ENCODE measurements around the gene ZP1.
A peak's percentile ranks its signal among the peaks of the same experiment; 100 is the strongest.

ZP1 gene

DNA sequence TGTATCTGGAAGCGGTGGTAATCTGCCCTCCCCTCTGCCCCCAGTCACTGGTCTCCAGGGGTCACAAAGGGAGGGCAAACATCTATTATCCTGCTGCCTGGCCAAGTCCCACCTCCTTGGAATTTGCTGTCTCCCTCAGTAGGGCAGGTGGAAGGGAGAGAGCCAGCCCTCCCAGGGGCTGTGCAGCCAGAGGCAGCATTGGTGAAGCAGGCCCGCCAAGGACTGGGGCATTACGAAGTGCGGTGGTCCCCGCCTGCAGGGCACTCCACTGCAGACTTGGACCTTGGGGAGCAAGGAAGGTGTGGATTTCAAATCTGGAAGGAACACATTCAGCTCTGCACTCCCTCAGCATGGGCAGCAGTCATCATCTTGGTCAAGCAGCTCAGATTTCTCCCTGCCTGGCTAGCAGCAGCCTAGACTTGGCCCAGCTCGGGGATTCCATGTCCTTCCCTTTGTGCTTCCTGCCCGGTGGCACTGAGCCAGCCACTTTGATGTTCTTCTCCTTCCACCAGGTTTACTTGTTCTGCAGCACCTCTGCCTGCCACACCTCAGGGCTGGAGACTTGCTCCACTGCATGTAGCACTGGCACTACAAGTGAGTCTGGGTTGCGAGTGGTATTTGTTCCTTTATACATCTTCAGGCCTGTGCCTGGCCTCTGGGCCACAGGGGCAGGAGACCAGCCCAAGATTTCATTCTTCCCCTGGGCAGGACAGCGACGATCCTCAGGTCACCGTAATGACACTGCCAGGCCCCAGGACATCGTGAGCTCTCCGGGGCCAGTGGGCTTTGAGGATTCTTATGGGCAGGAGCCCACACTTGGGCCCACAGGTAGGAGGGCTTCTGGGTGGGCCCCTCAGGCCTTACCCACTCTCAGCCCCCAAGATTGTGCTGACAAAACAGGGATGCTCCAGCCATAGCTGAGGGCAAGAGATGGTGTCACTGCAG is 7.4 kb downstream of the ZP1 start:
- Mint-ChIP-seq H3K9me3 (no peaks in the 10 kb centered on the region), H3K4me3 (no peak overlapping the region), H3K36me3 (ENCODE audit: low read depth) (peaks cover 5% of the 10 kb centered on the region), H3K27ac (no peak overlapping the region), H3K4me1 (ENCODE audit: low read depth) (peaks cover 4% of the 10 kb centered on the region), H3K27me3 (ENCODE audit: low read depth) (no peaks in the 10 kb centered on the region)

GRCh38 chr11:60875366-60876167 is 8.2 kb downstream of the ZP1 start:
- peaks cover 4% of the 10 kb centered on the region for H3K4me1 Mint-ChIP-seq (ENCODE audit: low read depth)
- H3K27me3 Mint-ChIP-seq (ENCODE audit: low read depth) = no peaks in the 10 kb centered on the region
- no peak overlapping the region for H3K27ac Mint-ChIP-seq
- H3K9me3 Mint-ChIP-seq = no peaks in the 10 kb centered on the region
- H3K4me3 Mint-ChIP-seq = no peak overlapping the region
- H3K36me3 Mint-ChIP-seq (ENCODE audit: low read depth) = peaks cover 7% of the 10 kb centered on the region

- H3K27me3 Mint-ChIP-seq (ENCODE audit: low read depth) = no peaks in the 10 kb centered on the region
- H3K36me3 Mint-ChIP-seq (ENCODE audit: low read depth) = peaks cover 12% of the 10 kb centered on the region
- no peaks in the 10 kb centered on the region for H3K9me3 Mint-ChIP-seq
- H3K4me3 Mint-ChIP-seq = no peak overlapping the region
- H3K4me1 Mint-ChIP-seq (ENCODE audit: low read depth) = peaks cover 4% of the 10 kb centered on the region
- no peak overlapping the region for H3K27ac Mint-ChIP-seq
These were observed 8.8 kb downstream of the ZP1 start for GRCh38 chr11:60876168-60876485.

- no peaks in the 10 kb centered on the region for H3K9me3 Mint-ChIP-seq
- no peaks in the 10 kb centered on the region for H3K27me3 Mint-ChIP-seq (ENCODE audit: low read depth)
- H3K36me3 Mint-ChIP-seq (ENCODE audit: low read depth) = peaks cover 15% of the 10 kb centered on the region
- no peak overlapping the region for H3K4me3 Mint-ChIP-seq
- H3K4me1 Mint-ChIP-seq (ENCODE audit: low read depth) = no peaks in the 10 kb centered on the region
- no peak overlapping the region for H3K27ac Mint-ChIP-seq
These were observed 11.1 kb downstream of the ZP1 start for GRCh38 chr11:60878245-60879101.

GRCh38 chr11:60879104-60879503 is 11.8 kb downstream of the ZP1 start:
- H3K27me3 Mint-ChIP-seq (ENCODE audit: low read depth) = no peaks in the 10 kb centered on the region
- H3K4me1 Mint-ChIP-seq (ENCODE audit: low read depth) = no peaks in the 10 kb centered on the region
- no peak overlapping the region for H3K4me3 Mint-ChIP-seq
- H3K36me3 Mint-ChIP-seq (ENCODE audit: low read depth) = peaks cover 15% of the 10 kb centered on the region
- H3K9me3 Mint-ChIP-seq = no peaks in the 10 kb centered on the region
- H3K27ac Mint-ChIP-seq = no peak overlapping the region

DNA sequence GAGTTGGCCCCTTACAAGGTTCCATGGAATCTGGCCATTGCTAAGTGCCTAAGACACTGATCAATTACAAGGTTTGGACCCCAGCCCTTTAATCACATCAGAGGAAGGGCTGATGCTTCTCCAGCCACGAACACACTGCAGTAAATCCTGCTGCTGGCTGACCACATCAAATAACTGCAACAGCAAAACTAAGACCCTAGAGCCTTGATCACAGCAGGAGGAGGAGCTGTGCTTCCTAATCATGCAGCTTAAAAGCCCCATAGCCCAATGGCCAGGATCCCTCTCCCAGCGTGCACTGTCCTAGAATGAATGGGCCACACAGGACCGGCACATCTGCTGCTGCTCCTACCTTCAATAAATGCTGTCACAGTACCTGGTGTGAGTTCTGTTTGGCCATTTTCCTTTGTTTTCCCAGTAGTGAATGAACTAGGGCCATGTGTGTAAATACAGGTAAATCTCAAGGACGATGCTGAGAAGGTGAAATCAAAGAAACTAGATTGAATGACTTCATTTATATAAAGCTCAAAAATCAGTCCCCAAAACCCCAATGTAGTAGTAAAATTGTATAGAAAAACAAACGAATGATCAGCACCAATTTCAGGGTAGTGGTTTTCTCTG is 12.7 kb downstream of the ZP1 start:
- no peak overlapping the region for H3K27ac Mint-ChIP-seq

DNA sequence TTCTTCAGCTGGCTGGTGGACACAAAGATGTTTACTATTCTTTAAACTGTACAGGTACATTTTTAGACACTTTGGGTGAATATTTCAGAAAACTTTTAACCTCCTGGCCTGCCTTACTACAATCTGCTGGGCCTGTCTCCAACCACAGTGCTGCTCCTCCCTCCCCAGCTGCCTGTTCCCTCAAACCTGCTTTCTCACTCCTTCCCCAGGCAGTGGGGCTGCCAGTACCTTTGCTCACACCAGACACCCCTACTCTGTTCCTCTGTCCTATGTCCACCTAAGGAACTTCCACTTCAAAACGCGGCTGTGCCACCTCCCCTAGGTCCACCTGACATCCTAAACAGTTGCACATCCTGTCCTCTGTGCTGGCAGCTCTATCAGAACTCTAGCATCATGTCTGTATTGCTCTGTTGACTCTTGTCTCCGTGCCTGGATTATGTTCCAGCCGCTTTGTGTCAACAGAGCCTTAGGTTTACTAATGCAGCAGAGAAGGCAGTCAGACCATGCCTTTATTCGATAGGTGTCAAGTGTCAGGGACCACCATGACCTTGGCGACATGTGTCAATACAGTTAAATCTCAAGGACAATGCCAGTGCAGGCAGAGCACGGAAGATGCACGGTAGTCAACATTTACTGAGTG is 13.4 kb downstream of the ZP1 start:
- H3K9me3 Mint-ChIP-seq = no peaks in the 10 kb centered on the region
- no peak overlapping the region for H3K27ac Mint-ChIP-seq
- no peaks in the 10 kb centered on the region for H3K4me1 Mint-ChIP-seq (ENCODE audit: low read depth)
- no peaks in the 10 kb centered on the region for H3K27me3 Mint-ChIP-seq (ENCODE audit: low read depth)
- H3K4me3 Mint-ChIP-seq = no peak overlapping the region
- peaks cover 15% of the 10 kb centered on the region for H3K36me3 Mint-ChIP-seq (ENCODE audit: low read depth)

More for the DNA sequence above, 12.7 kb downstream of the ZP1 start:
- no peaks in the 10 kb centered on the region for H3K9me3 Mint-ChIP-seq
- no peaks in the 10 kb centered on the region for H3K27me3 Mint-ChIP-seq (ENCODE audit: low read depth)
- H3K4me3 Mint-ChIP-seq = no peak overlapping the region
- no peaks in the 10 kb centered on the region for H3K4me1 Mint-ChIP-seq (ENCODE audit: low read depth)
- H3K36me3 Mint-ChIP-seq (ENCODE audit: low read depth) = peaks cover 15% of the 10 kb centered on the region

DNA sequence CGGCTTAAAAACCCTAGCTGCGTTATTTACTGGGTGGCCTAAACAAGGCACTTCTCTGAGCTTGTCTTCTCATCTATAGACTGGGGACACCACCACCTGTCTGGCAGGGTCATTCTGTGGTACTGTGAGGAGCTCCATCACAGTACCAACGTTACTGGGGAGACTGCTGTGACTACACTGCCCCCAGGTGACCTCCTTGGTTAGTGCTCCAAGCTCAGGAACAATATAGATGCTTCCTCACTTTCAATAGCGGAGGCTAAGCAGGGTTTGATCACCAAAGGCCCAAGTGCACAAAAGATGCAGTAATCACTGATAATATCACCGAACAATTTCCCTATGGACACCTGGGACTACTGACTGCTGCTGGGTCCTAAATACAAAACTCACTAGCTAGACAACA is 20.2 kb downstream of the ZP1 start:
- Mint-ChIP-seq H3K36me3 (ENCODE audit: low read depth) (peaks cover 21% of the 10 kb centered on the region), H3K4me3 (no peak overlapping the region), H3K9me3 (no peaks in the 10 kb centered on the region), H3K4me1 (ENCODE audit: low read depth) (no peaks in the 10 kb centered on the region), H3K27ac (no peak overlapping the region), H3K27me3 (ENCODE audit: low read depth) (no peaks in the 10 kb centered on the region)

DNA sequence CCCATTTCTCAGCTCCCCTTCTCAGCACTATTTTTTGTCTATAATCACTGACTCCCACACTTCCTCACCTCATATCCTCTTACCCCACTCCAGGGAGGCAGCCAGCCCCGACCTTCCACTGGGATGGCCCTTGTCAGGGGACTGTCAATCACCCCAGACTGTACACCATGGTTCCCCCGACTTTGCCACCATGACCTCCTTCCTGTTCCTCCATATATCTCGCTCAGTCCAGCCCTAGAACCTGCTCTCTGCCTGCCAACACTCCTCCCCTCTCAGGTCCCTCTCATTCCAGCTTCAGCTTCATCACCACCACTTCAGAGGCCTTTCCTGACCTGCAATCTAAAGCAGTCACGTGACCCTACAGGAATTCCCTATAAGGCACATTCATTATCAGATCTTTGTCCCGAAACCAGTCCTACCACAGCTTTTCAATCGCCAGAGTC is 22.5 kb downstream of the ZP1 start:
- no peaks in the 10 kb centered on the region for H3K27me3 Mint-ChIP-seq (ENCODE audit: low read depth)
- peaks cover 26% of the 10 kb centered on the region for H3K36me3 Mint-ChIP-seq (ENCODE audit: low read depth)
- H3K4me1 Mint-ChIP-seq (ENCODE audit: low read depth) = peaks cover 2% of the 10 kb centered on the region
- H3K4me3 Mint-ChIP-seq = no peak overlapping the region
- no peak overlapping the region for H3K27ac Mint-ChIP-seq
- no peaks in the 10 kb centered on the region for H3K9me3 Mint-ChIP-seq

DNA sequence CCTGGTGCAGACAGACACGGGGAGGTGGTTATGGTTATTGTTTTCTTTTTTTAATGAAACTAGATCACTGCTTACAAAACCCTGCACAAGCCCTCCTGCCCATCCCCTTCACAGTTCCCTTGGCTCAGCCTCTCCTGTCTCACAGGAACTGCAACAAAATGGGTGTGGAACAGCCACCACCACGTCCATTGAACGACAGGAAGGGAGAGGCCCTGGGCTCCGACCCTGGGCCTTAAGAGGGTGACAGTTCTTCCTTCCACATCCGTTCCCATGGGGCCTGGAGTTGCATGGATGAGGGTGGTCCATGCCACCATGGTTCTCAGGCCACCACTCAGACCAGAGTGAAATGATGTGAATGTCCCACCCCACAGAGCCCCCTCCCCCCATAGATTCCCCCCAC is 23.4 kb downstream of the ZP1 start:
- no peak overlapping the region for H3K4me3 Mint-ChIP-seq
- H3K9me3 Mint-ChIP-seq = no peaks in the 10 kb centered on the region
- H3K27ac Mint-ChIP-seq = no peak overlapping the region
- peaks cover 33% of the 10 kb centered on the region for H3K36me3 Mint-ChIP-seq (ENCODE audit: low read depth)
- H3K4me1 Mint-ChIP-seq (ENCODE audit: low read depth) = peaks cover 2% of the 10 kb centered on the region
- H3K27me3 Mint-ChIP-seq (ENCODE audit: low read depth) = no peaks in the 10 kb centered on the region

GRCh38 chr11:60891103-60891741 is 23.9 kb downstream of the ZP1 start:
- no peaks in the 10 kb centered on the region for H3K27me3 Mint-ChIP-seq (ENCODE audit: low read depth)

GRCh38 chr11:60895687-60896086 is 28.3 kb downstream of the ZP1 start:
- no peaks in the 10 kb centered on the region for H3K27me3 Mint-ChIP-seq (ENCODE audit: low read depth)
- H3K36me3 Mint-ChIP-seq (ENCODE audit: low read depth) = peaks cover 53% of the 10 kb centered on the region
- no peaks in the 10 kb centered on the region for H3K9me3 Mint-ChIP-seq
- no peak overlapping the region for H3K27ac Mint-ChIP-seq
- peaks cover 2% of the 10 kb centered on the region for H3K4me1 Mint-ChIP-seq (ENCODE audit: low read depth)
- H3K4me3 Mint-ChIP-seq = no peak overlapping the region

More at GRCh38 chr11:60891103-60891741, 23.9 kb downstream of the ZP1 start:
- peak overlapping the region; percentile 55 for H3K27ac Mint-ChIP-seq
- H3K4me3 Mint-ChIP-seq = no peak overlapping the region
- H3K9me3 Mint-ChIP-seq = no peaks in the 10 kb centered on the region
- H3K4me1 Mint-ChIP-seq (ENCODE audit: low read depth) = peaks cover 2% of the 10 kb centered on the region
- peaks cover 38% of the 10 kb centered on the region for H3K36me3 Mint-ChIP-seq (ENCODE audit: low read depth)

GRCh38 chr11:60897496-60897895 is 30.2 kb downstream of the ZP1 start:
- Mint-ChIP-seq H3K27ac (peak overlapping the region; percentile 69), H3K27me3 (ENCODE audit: low read depth) (no peaks in the 10 kb centered on the region), H3K9me3 (no peaks in the 10 kb centered on the region), H3K4me3 (no peak overlapping the region), H3K4me1 (ENCODE audit: low read depth) (peaks cover 2% of the 10 kb centered on the region), H3K36me3 (ENCODE audit: low read depth) (peaks cover 55% of the 10 kb centered on the region)
